Uterus (tissue), 2 donors: ENCODE results near the gene DRD3.

Experiments used
- CTCF ChIP-seq, 4 experiments: fragments of 200-600 bp in 2 of 4; fragments of 450-650 bp in 2 of 4; sonication (generic) in 2 of 4; IDR thresholded peaks; one replicate each; pipeline ENCODE4 v1.5.1; 2016 to 2019; ENCODE audit warnings: antibody characterized with exemption in 4 of 4, mild to moderate bottlenecking in 2 of 4, moderate library complexity in 1 of 4
- POLR2A ChIP-seq, 2 donors: fragments of 450-650 bp; IDR thresholded peaks; one replicate each; pipeline ENCODE4 v1.6.1; 2016; ENCODE audit warnings: antibody characterized with exemption in 2 of 2, mild to moderate bottlenecking in 1 of 2, moderate library complexity in 1 of 2

GRCh38 chr3:114214542-114215341 is 35.9 kb upstream of the DRD3 start:
- TF ChIP-seq CTCF (IDR thresholded peaks at IDR 0.05) = no peak
- TF ChIP-seq POLR2A (IDR thresholded peaks at IDR 0.05) = no peak
